Breast epithelium (tissue), 3 donors: Measurements from ENCODE around the gene DRAXIN.

ENCODE experiments used
- CTCF ChIP-seq, 3 donors: fragments of 450-650 bp; IDR thresholded peaks; one replicate each; pipeline ENCODE4 v1.5.1; 2016 to 2017; ENCODE audit warnings: antibody characterized with exemption in 3 of 3, mild to moderate bottlenecking in 3 of 3, moderate library complexity in 3 of 3
- POLR2A ChIP-seq: fragments of 450-650 bp; IDR thresholded peaks from one replicate; pipeline ENCODE4 v1.6.1; 2016; ENCODE audit warnings: antibody characterized with exemption, mild to moderate bottlenecking, moderate library complexity
- POLR2AphosphoS5 ChIP-seq, 3 donors: sonication (generic); formaldehyde crosslinking; IDR thresholded peaks; one replicate each; pipeline ENCODE4 v1.6.1; 2017; ENCODE audit warnings: antibody characterized with exemption in 3 of 3

- TF ChIP-seq CTCF (IDR thresholded peaks at IDR 0.05) (no peak), POLR2AphosphoS5 (IDR thresholded peaks at IDR 0.05) (no peak), POLR2A (no peak)
These were observed 46.2 kb upstream of the DRAXIN start for GRCh38 chr1:11645270-11645669.
